AG04449 (cell line): ENCODE results near the gene FKBP15.
"Not testable (repeated sequence)": the region's sequence is repeated elsewhere in the genome, so short reads cannot be mapped to it uniquely, and the experiment has no call there.

Source experiments
- CTCF ChIA-PET: fragments of 350-600 bp; formaldehyde crosslinking; extraction: SDS; loops from one replicate; lab custom pipeline; 2021; ENCODE audit warnings: antibody characterized with exemption; lab: Yijun Ruan, JAX
- POLR2A ChIA-PET: fragments of 400-600, 350-600 bp; formaldehyde crosslinking; extraction: SDS; loops from one replicate; lab custom pipeline; 2020; ENCODE audit warnings: antibody characterized with exemption, inconsistent platforms; lab: Yijun Ruan, JAX
- DNase-seq: peaks from one replicate; pipeline ENCODE4 v3.0.0-alpha.2; 2010; ENCODE audit warnings: low read depth, low spot score
- H3K4me3 ChIP-seq: 2 replicates; pipeline ENCODE4 v1.5.1; 2011; ENCODE audit warnings: low read depth, mild to moderate bottlenecking, control low read depth, low read length
- TF ChIP-seq, protein P1 (sequence below): IDR thresholded peaks from one replicate; pipeline ENCODE4 v1.5.1; 2011; ENCODE audit warnings: mild to moderate bottlenecking, moderate library complexity, low read length, control low read depth, inconsistent platforms; ENCODE audit not compliant: insufficient read depth; ENCODE audit errors: missing control alignments

FKBP15 gene

DNA sequence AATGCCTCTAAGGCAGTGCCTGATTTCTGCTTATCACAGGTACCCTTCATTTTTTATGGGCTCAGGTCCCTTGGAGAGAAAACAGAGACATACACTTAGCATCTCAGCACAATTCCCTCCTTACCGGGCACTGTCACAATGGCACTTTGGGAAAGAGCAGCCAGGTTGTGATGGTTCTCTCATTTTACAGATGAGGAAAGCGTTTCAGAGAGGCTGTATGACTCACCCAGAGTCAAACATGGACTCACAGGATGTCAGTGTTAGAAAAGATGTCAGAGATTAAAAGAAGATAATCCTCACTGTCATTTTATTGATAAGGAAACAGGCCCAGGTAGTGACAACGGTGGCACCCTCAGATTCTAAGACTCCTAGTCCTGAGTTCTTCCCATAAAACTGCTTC lies 82.3 kb downstream of the FKBP15 start:
- TF ChIP-seq, protein P1, sequence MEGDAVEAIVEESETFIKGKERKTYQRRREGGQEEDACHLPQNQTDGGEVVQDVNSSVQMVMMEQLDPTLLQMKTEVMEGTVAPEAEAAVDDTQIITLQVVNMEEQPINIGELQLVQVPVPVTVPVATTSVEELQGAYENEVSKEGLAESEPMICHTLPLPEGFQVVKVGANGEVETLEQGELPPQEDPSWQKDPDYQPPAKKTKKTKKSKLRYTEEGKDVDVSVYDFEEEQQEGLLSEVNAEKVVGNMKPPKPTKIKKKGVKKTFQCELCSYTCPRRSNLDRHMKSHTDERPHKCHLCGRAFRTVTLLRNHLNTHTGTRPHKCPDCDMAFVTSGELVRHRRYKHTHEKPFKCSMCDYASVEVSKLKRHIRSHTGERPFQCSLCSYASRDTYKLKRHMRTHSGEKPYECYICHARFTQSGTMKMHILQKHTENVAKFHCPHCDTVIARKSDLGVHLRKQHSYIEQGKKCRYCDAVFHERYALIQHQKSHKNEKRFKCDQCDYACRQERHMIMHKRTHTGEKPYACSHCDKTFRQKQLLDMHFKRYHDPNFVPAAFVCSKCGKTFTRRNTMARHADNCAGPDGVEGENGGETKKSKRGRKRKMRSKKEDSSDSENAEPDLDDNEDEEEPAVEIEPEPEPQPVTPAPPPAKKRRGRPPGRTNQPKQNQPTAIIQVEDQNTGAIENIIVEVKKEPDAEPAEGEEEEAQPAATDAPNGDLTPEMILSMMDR, result no peak
- ChIA-PET POLR2A (no interaction called here), CTCF (no interaction called here)
- no peak overlapping the region for H3K4me3 ChIP-seq
- no peak for DNase-seq

DNA sequence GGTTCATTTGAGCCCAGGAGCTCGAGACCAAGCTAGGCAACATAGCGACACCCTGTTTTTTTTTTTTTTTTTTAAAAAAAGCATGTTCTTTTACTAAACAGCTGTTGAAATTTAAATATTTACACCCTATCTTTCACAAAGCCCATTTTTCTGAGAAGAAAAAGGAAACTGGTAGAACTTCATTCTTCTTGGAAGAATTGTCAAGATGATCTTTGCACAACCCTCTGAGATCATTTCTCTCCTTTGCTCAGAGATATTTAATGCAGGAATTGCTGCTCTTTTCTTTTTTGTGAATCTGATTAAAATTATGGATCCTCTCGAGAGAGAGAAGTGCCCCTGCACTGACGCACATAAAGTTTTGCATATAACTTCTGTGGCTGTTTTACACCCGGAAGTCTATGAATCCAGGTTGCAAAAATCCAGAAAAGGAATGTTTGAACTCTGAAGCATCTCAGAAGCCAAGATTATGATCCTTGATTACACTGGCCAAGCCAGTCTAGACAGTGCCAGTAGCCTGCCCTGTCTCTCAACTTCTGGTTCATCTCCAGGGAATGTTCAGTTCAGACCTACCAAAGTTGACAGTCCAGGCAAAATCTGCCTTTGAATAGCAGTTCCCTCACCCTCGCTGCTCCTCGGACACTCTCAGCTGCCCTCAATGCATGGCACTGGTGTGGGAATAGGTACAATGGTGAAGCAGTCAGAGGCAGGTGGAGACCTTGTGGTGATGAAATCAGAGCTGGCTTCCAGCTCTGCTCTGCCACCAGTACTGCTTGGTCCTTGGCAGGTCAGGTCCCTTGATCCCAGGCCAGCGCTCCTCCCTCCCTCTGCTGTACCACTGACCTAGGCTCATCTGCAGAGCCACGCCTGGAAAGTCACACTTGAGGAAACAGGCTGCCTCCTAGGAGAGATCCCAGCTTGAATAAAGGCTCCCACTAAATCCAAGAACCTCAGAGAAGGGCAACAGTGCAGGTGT lies 83.6 kb downstream of the FKBP15 start:
- CTCF ChIA-PET, result no interaction called here
- POLR2A ChIA-PET, result no interaction called here
- TF ChIP-seq, protein P1, result no peak
- no peak for DNase-seq
- no peak overlapping the region for H3K4me3 ChIP-seq

DNA sequence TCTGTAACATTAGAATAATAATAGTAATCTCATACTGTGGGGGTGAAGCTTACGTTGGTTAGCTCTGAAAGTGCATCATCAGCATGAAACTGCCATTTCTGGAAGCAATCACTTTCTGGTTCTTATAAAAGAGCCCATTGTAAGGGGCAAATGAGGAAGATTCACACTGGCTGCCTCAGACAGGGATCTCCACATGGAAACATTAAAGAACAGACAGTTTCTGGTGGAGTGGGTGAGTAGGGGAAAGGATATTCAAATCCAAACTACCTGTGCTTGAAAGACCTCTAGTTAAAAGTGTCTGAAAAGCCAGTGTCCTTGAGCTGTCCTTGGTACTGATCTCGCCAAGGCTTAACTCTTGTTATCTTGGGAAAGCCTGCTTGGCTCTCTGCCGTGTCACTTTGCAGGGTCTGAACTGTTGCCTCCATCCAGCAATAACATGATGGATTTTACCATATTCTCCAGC lies 89.4 kb downstream of the FKBP15 start:
- no peak overlapping the region for H3K4me3 ChIP-seq
- ChIA-PET CTCF (interaction anchor here (0.8 kb wide), 1 partner anchor 229 kb away, joined by 4 read pairs; no protein-coding TSS in a partner anchor), POLR2A (no interaction called here)
- no peak for DNase-seq
- TF ChIP-seq, protein P1, result no peak

DNA sequence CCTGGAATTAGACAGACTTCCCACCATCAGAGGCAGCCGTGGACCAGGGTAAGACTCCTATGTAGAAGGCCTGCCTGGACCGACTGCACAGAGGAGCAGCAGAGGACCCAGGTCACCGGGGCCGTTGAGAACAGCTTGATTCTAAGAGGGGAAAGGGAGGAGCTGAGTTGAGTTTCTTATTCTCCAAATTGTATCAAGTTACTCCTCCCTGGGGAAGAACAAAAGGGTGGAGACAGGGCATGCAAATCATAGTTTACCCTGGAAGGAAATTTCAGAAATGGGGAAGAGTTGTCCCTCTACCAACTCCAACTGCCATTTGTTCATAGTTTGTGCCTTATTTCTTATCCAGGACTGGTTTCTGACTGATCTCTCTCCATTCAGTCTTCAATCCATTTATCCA lies 91.2 kb downstream of the FKBP15 start:
- TF ChIP-seq, protein P1, result no peak
- no peak overlapping the region for H3K4me3 ChIP-seq
- no peak for DNase-seq
- POLR2A ChIA-PET, result no interaction called here
- CTCF ChIA-PET, result no interaction called here

DNA sequence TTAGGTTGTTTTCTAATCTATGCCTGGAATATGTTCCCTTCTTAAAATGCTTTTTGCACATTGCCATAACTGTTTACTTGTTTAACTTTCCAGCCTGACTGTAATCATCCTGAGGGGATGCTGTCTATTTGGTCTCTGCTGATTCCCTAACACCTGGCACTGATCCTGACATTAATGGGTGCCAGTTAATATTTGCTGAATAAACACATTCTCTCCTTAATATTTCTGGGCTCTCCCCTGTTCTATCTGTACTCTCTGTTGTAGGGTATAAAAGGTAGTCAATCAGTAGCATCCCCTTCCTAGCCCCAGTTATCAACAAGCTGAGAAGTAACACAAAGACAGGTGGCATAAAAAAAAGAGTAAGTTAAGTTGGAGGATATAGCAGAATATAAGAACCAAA lies 91.6 kb downstream of the FKBP15 start:
- CTCF ChIA-PET, result no interaction called here
- POLR2A ChIA-PET, result no interaction called here
- TF ChIP-seq, protein P1, result no peak
- no peak for DNase-seq
- H3K4me3 ChIP-seq, result no peak overlapping the region

DNA sequence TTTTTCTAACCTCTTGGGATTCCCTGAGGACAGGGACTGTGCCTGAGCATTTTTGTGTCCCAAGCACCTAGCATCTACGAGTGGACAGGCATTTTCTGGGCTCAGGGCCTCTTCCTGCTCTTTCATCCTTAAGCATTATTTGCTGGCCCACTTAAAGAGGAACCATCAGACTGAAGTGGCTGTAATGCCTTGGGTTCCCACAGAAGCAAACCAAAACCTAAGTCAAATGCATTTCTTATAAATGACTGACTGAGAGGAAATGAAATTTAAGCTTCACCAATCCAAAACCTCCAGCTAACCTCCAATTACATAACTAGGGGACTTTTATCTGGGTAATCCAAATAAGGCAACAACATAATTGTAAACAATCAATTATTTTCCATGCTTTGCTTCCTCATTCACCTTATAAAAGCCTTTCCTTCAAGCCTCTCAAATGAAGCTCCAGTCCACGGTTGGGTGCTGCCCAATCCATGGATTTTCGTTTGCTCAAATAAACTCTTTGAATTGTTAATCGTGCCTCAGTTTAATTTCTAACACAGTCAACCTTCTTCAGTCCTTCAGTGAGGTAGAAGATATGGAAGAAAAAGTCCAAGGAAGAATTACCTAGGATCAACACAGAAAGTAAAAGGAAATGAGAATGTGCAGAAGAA lies 95.6 kb downstream of the FKBP15 start:
- TF ChIP-seq, protein P1, result no peak
- no peak for DNase-seq
- POLR2A ChIA-PET, result no interaction called here

DNA sequence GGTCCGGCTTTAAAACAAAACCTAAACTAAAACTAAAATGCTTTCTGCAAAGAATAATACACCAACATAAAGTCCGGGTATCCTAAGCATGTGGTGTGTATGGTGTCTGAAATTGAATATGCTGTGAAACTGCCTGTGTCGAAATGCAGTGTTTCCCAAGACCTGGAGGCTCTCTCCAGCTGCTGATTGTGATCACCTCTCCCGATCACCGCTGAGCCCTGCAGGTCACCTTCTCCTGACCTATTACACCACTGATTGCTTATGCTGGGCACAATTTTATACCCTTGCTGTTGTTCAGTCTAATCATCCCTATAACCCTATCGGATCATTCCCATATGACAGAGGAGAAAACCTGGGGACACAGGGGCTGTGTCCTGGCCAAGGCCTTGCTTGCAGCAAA lies 102.2 kb downstream of the FKBP15 start:
- POLR2A ChIA-PET, H3K4me3 ChIP-seq, DNase-seq, CTCF ChIA-PET: not testable (repeated sequence)

More for the DNA sequence above, 95.6 kb downstream of the FKBP15 start:
- CTCF ChIA-PET, result interaction anchor here (1.0 kb wide), 1 partner anchor 13 kb away, joined by 4 read pairs; no protein-coding TSS in a partner anchor
- no peak overlapping the region for H3K4me3 ChIP-seq
